H1 (cell line): Measurements from ENCODE around the gene WDR93. TPM values are rescaled to one million over a fixed set of nuclear protein-coding genes. Genes with fewer than 3 reads are reported as not detected.

Experiments
- CTCF ChIA-PET: fragments of 300-600 bp; sonication (Branson Sonifier 250); formaldehyde crosslinking; loops from one replicate; lab custom pipeline; 2021; ENCODE audit not compliant: partially characterized antibody; lab: Charles Lee
- POLR2A ChIA-PET: fragments of 300-600 bp; sonication (Branson Sonifier 250); formaldehyde crosslinking; loops from one replicate; lab custom pipeline; 2021; ENCODE audit warnings: inconsistent platforms; ENCODE audit not compliant: partially characterized antibody; lab: Charles Lee
- DNase-seq, 2 experiments: peaks; one replicate each; pipeline versions ENCODE4 v3.0.0 to v3.0.0-alpha.2; 2010 to 2022; ENCODE audit warnings: low spot score in 2 of 2, low read depth in 1 of 2, mixed read lengths in 1 of 2
- FAIRE-seq: peaks from 2 replicates; lab custom pipeline; 2011; peaks lifted over from hg19 to GRCh38; lab: Jason Lieb, UNC
- H2AFZ ChIP-seq: 2 replicates; pipeline ENCODE4 v1.8.1; 2012; ENCODE audit warnings: low read length, inconsistent platforms
- H2AK5ac ChIP-seq: 2 replicates; pipeline ENCODE4 v1.6.1; 2013; ENCODE audit warnings: low read depth, low read length
- H2BK120ac ChIP-seq: replicated peaks from 2 replicates; pipeline ENCODE3; 2013; ENCODE audit warnings: low read depth, low read length, inconsistent platforms
- H2BK12ac ChIP-seq: 2 replicates; pipeline ENCODE4 v1.6.1; 2013; ENCODE audit warnings: low read depth, low read length
- H2BK15ac ChIP-seq: 2 replicates; pipeline ENCODE4 v1.6.1; 2013; ENCODE audit warnings: low read length
- H2BK20ac ChIP-seq: 2 replicates; pipeline ENCODE4 v1.6.1; 2013; ENCODE audit warnings: low read length
- H2BK5ac ChIP-seq: 2 replicates; pipeline ENCODE4 v1.6.1; 2013; ENCODE audit warnings: low read depth, low read length
- H3K14ac ChIP-seq: 2 replicates; pipeline ENCODE4 v1.6.1; 2013; ENCODE audit warnings: inconsistent platforms; ENCODE audit not compliant: insufficient read length
- H3K18ac ChIP-seq: 2 replicates; pipeline ENCODE4 v1.6.1; 2013; ENCODE audit warnings: low read length; ENCODE audit errors: extremely low read depth
- H3K23ac ChIP-seq: 2 replicates; pipeline ENCODE4 v1.6.1; 2013; ENCODE audit warnings: inconsistent platforms; ENCODE audit not compliant: insufficient read length
- H3K23me2 ChIP-seq: 2 replicates; pipeline ENCODE4 v1.6.1; 2013; ENCODE audit warnings: low read depth, low read length
- H3K27ac ChIP-seq: 2 replicates; pipeline ENCODE4 v1.6.1; 2011; ENCODE audit warnings: low read depth, low read length, inconsistent platforms
- H3K27me3 ChIP-seq, 4 experiments: replicated peaks in 1 of 4; 1 replicate in 1 of 4; 2 replicates in 3 of 4; pipeline versions ENCODE4 v1.6.1 to v1.8.1; 2011 to 2013; ENCODE audit warnings: low read length in 3 of 4, mild to moderate bottlenecking in 3 of 4, inconsistent platforms in 2 of 4, mixed read lengths in 2 of 4, moderate library complexity in 1 of 4; ENCODE audit not compliant: control insufficient read depth in 3 of 4, insufficient read depth in 3 of 4; ENCODE audit errors: extremely low read depth in 1 of 4
- H3K36me3 ChIP-seq, 4 experiments: 2 replicates each; pipeline versions ENCODE4 v1.6.1 to v1.8.1; 2011 to 2013; ENCODE audit warnings: mild to moderate bottlenecking in 4 of 4, low read length in 3 of 4, moderate library complexity in 2 of 4, control low read depth in 1 of 4, inconsistent platforms in 1 of 4; ENCODE audit not compliant: insufficient read depth in 4 of 4, control insufficient read depth in 2 of 4
- H3K4ac ChIP-seq: replicated peaks from 2 replicates; pipeline ENCODE3; 2013; ENCODE audit warnings: low read length, low read depth, mixed read lengths, inconsistent platforms; ENCODE audit not compliant: insufficient read length
- H3K4me1 ChIP-seq, 4 experiments: replicated peaks in 1 of 4; 1 replicate in 1 of 4; 2 replicates in 3 of 4; pipeline versions ENCODE4 v1.6.1 to v1.8.1; 2011 to 2013; ENCODE audit warnings: low read length in 3 of 4, inconsistent platforms in 2 of 4, mixed read lengths in 1 of 4; ENCODE audit not compliant: insufficient read depth in 4 of 4, control insufficient read depth in 3 of 4
- H3K4me2 ChIP-seq, 2 experiments: 2 replicates each; pipeline versions ENCODE4 v1.6.1 to v1.8.1; 2011 to 2013; ENCODE audit warnings: low read depth in 2 of 2, low read length in 2 of 2, control low read depth in 1 of 2, inconsistent platforms in 1 of 2, mild to moderate bottlenecking in 1 of 2; ENCODE audit not compliant: insufficient read depth in 1 of 2
- H3K4me3 ChIP-seq, 4 experiments: fragments of 200-600, 300-600 bp in 1 of 4; sonication (generic), shearing (Covaris generic), sonication (Bioruptor Twin) in 1 of 4; 2 replicates each; pipeline versions ENCODE4 v1.5.1 to v1.8.1; 2011 to 2016; ENCODE audit warnings: low read length in 4 of 4, low read depth in 3 of 4, control low read depth in 2 of 4, inconsistent platforms in 2 of 4, mild to moderate bottlenecking in 2 of 4, mixed read lengths in 1 of 4, moderate library complexity in 1 of 4; ENCODE audit not compliant: insufficient read depth in 2 of 4; ENCODE audit errors: extremely low read depth in 1 of 4
- H3K56ac ChIP-seq: replicated peaks from 2 replicates; pipeline ENCODE3; 2013; ENCODE audit warnings: low read depth, mild to moderate bottlenecking, mixed read lengths, low read length, inconsistent platforms; ENCODE audit not compliant: insufficient read length
- H3K79me1 ChIP-seq: 2 replicates; pipeline ENCODE4 v1.6.1; 2013; ENCODE audit warnings: low read depth, low read length, control low read depth
- H3K79me2 ChIP-seq, 2 experiments: 2 replicates each; pipeline versions ENCODE4 v1.6.1 to v1.8.1; 2012 to 2013; ENCODE audit warnings: low read length in 2 of 2, mild to moderate bottlenecking in 2 of 2, inconsistent platforms in 1 of 2; ENCODE audit not compliant: insufficient read depth in 2 of 2, control insufficient read depth in 1 of 2
- H3K9ac ChIP-seq, 4 experiments: replicated peaks in 1 of 4; 1 replicate in 1 of 4; 2 replicates in 3 of 4; pipeline versions ENCODE4 v1.6.1 to v1.8.1; 2011 to 2013; ENCODE audit warnings: low read depth in 3 of 4, low read length in 3 of 4, control low read depth in 2 of 4, mild to moderate bottlenecking in 2 of 4, moderate library complexity in 2 of 4, inconsistent platforms in 1 of 4; ENCODE audit errors: extremely low read depth in 1 of 4
- H3K9me3 ChIP-seq, 2 experiments: 2 replicates each; pipeline versions ENCODE4 v1.6.1 to v1.8.1; 2012 to 2013; ENCODE audit warnings: mild to moderate bottlenecking in 2 of 2, moderate library complexity in 2 of 2, control low read depth in 1 of 2, inconsistent platforms in 1 of 2, low read depth in 1 of 2, low read length in 1 of 2, mixed read lengths in 1 of 2; ENCODE audit not compliant: insufficient read depth in 2 of 2
- H4K20me1 ChIP-seq, 2 experiments: replicated peaks in 1 of 2; 2 replicates each; pipeline versions ENCODE3 to v1.8.1; 2011 to 2013; ENCODE audit warnings: inconsistent platforms in 2 of 2, low read length in 2 of 2, mild to moderate bottlenecking in 1 of 2; ENCODE audit not compliant: insufficient read depth in 2 of 2, control insufficient read depth in 1 of 2
- H4K5ac ChIP-seq: 2 replicates; pipeline ENCODE4 v1.6.1; 2013; ENCODE audit warnings: low read length, low read depth, mixed read lengths, inconsistent platforms; ENCODE audit not compliant: insufficient read length
- H4K8ac ChIP-seq: 2 replicates; pipeline ENCODE4 v1.8.0; 2013; ENCODE audit warnings: mild to moderate bottlenecking, moderate library complexity, low read length, inconsistent platforms; ENCODE audit not compliant: insufficient read depth; ENCODE audit errors: extremely low read depth
- H4K91ac ChIP-seq: replicated peaks from 2 replicates; pipeline ENCODE3; 2013; ENCODE audit warnings: low read length, mixed read lengths, inconsistent platforms; ENCODE audit not compliant: insufficient read length
- CHD1 ChIP-seq: IDR thresholded peaks from 2 replicates; pipeline ENCODE4 v1.6.1; 2012; ENCODE audit warnings: low read depth, low read length, improper control_type of control experiment
- CTCF ChIP-seq, 3 experiments: IDR thresholded peaks; 1 replicate in 2 of 3; 2 replicates in 1 of 3; pipeline versions ENCODE4 v1.5.1 to v1.6.1; 2011; ENCODE audit warnings: low read length in 3 of 3, mild to moderate bottlenecking in 3 of 3, inconsistent platforms in 2 of 3, low read depth in 1 of 3, moderate library complexity in 1 of 3; ENCODE audit not compliant: insufficient read depth in 1 of 3; ENCODE audit errors: control extremely low read depth in 1 of 3
- JUN ChIP-seq: IDR thresholded peaks from 2 replicates; pipeline ENCODE4 v1.6.1; 2011; ENCODE audit warnings: low read depth, mild to moderate bottlenecking, improper control_type of control experiment, low read length
- JUND ChIP-seq: IDR thresholded peaks from 2 replicates; pipeline ENCODE4 v1.6.1; 2011; ENCODE audit warnings: mild to moderate bottlenecking, improper control_type of control experiment, low read length
- KDM1A ChIP-seq: fragments of 200-600, 300-600 bp; sonication (generic); IDR thresholded peaks from 2 replicates; pipeline ENCODE4 v1.7.1; 2016; ENCODE audit warnings: mild to moderate bottlenecking, low read length, borderline replicate concordance
- POLR2AphosphoS5 ChIP-seq: IDR thresholded peaks from 2 replicates; pipeline ENCODE4 v1.6.1; 2011; ENCODE audit warnings: low read depth, low read length
- SAP30 ChIP-seq: fragments of 300-600 bp; sonication (generic); IDR thresholded peaks from 2 replicates; pipeline ENCODE4 v1.7.1; 2012; ENCODE audit warnings: low read length, moderate library complexity, mild to moderate bottlenecking, inconsistent platforms; ENCODE audit not compliant: insufficient read depth, insufficient replicate concordance
- SIX5 ChIP-seq: IDR thresholded peaks from 2 replicates; pipeline ENCODE4 v1.6.1; 2011; ENCODE audit warnings: mild to moderate bottlenecking, low read depth, low read length
- TAF1 ChIP-seq: IDR thresholded peaks from 2 replicates; pipeline ENCODE4 v1.6.1; 2011; ENCODE audit warnings: mild to moderate bottlenecking, low read depth, low read length
- WGBS, 2 experiments: shearing (Covaris generic) in 1 of 2; methylation state at CpG; one replicate each; pipeline versions ENCODE4 v1.1.6 to v1.1.7; 2013 to 2015; ENCODE audit warnings: low lambda C conversion rate in 2 of 2, mixed read lengths in 2 of 2, inconsistent platforms in 1 of 2, low coverage in 1 of 2, missing lambda C conversion rate in 1 of 2; ENCODE audit not compliant: insufficient replicate concordance in 2 of 2, insufficient coverage in 1 of 2, insufficient read length in 1 of 2; ENCODE audit errors: extremely low coverage in 1 of 2, missing lambda C conversion rate in 1 of 2; 5-methylcytosine and 5-hydroxymethylcytosine counted together
- polyA plus RNA-seq, 7 experiments: library from polyadenylated mRNA; depleted of rRNA in 3 of 7; stranded (reverse) in 5 of 7; unstranded in 2 of 7; fragments of >200 nt in 5 of 7; fragments of 200-250 nt in 2 of 7; gene quantifications; 1 replicate in 5 of 7; 2 replicates in 1 of 7; 4 replicates in 1 of 7; pipeline versions ENCODE4 v1.2.1 to v1.2.3, GENCODE V29; 2011 to 2013; ENCODE audit warnings: missing spikeins in 2 of 7, mixed read lengths in 2 of 7
- total RNA-seq: library from RNA; stranded (reverse); fragmentation: NEBNext Ultra II Directional; extraction: Animal tissue kit (Norgen Biotek cat#: 25700); gene quantifications from 2 replicates; pipeline ENCODE4 v1.2.1, GENCODE V29; 2021

WDR93 gene
- total and polyA plus RNA-seq, 2 of the 8 experiments (the other 6 are each of a cell fraction or from before 2014, with no cell fraction given), result 0.03 TPM; not detected in 1

GRCh38 chr15:89761009-89761831 is 70.6 kb downstream of the WDR93 start:
- H2BK120ac ChIP-seq, result no peak overlapping the region
- H2AFZ ChIP-seq, result no peak overlapping the region
- no peaks in the 10 kb centered on the region; a peak in 1 of 7 replicates for H3K27me3 ChIP-seq
- CTCF ChIA-PET, result interaction anchor here (0.6 to 10.6 kb wide), 67 partner anchors 9 to 477 kb away, joined by 3 to 153 read pairs (median 5); partner anchors contain the start of genes AP3S2, ARPIN, CIB1 and GDPGP1
- no peaks in the 10 kb centered on the region for H4K20me1 ChIP-seq
- no peak overlapping the region for H4K5ac ChIP-seq
- peak overlapping the region; percentile 17; the same call in 1 of the 2 replicates for H2BK12ac ChIP-seq
- no peak for FAIRE-seq
- no peak for DNase-seq
- peak overlapping the region; percentile 88; the same call in 1 of the 2 replicates for H2BK15ac ChIP-seq
- no peak overlapping the region for H3K9ac ChIP-seq
- 78% methylated on average over 17 of the region's 18 CpGs; no CpG with 5 or more reads in 1 of the 2 experiments for WGBS, 2 experiments
- H3K9me3 ChIP-seq, result no peaks in the 10 kb centered on the region
- H3K4me1 ChIP-seq, result peaks cover 0 to 2% (median 0%) of the 10 kb centered on the region in 4 experiments; a peak in 4 of 7 replicates
- no peak overlapping the region for H3K14ac ChIP-seq
- H3K18ac ChIP-seq, result no peak overlapping the region
- no peaks in the 10 kb centered on the region for H3K23me2 ChIP-seq
- H3K23ac ChIP-seq, result no peak overlapping the region
- no peak overlapping the region for H2BK5ac ChIP-seq
- H2BK20ac ChIP-seq, result no peak overlapping the region
- H4K91ac ChIP-seq, result no peak overlapping the region
- H3K79me1 ChIP-seq, result no peaks in the 10 kb centered on the region
- no peak overlapping the region for H3K56ac ChIP-seq
- POLR2A ChIA-PET, result interaction anchor here (0.6 to 2.0 kb wide), 6 partner anchors 10 to 240 kb away, joined by 3 to 10 read pairs (median 4); partner anchors contain the start of genes AP3S2, MESP1, MESP2 and ZNF710
- H3K4ac ChIP-seq, result no peak overlapping the region
- H3K27ac ChIP-seq, result no peak overlapping the region
- H3K79me2 ChIP-seq, result no peaks in the 10 kb centered on the region
- H2AK5ac ChIP-seq, result no peak overlapping the region
- no peak overlapping the region for H3K4me2 ChIP-seq
- H3K4me3 ChIP-seq, result no peak overlapping the region
- H4K8ac ChIP-seq, result peak overlapping the region; percentile 1; the same call in 1 of the 2 replicates
- H3K36me3 ChIP-seq, result no peaks in the 10 kb centered on the region
- TF ChIP-seq POLR2AphosphoS5 (no peak), TAF1 (no peak), SAP30 (no peak), KDM1A (no peak), SIX5 (no peak), CHD1 (no peak), CTCF (IDR thresholded peaks at IDR 0.05; ENCODE audit: control extremely low read depth in 1 of 3, insufficient read depth in 1 of 3, low read depth in 1 of 3, low read length in 3 of 3) (no peak), JUN (no peak), JUND (no peak)
